Endothelial cell of umbilical vein (primary cell): ENCODE data around the gene RFPL1. TPM values are rescaled to one million over a fixed set of nuclear protein-coding genes. Genes with fewer than 3 reads are reported as not detected.

Experiments
- BruUV-seq: library from RNA; stranded (reverse); fragments of 400-500 nt; replicated peaks from 2 replicates; lab custom pipeline; 2021; lab: Mats Ljungman, UMichigan
- CTCF ChIA-PET: fragments of 300-600, 350-600 bp; sonication (Branson Sonifier 250); formaldehyde crosslinking; loops from one replicate; lab custom pipeline; 2021; ENCODE audit warnings: antibody characterized with exemption, inconsistent platforms; lab: Charles Lee
- POLR2A ChIA-PET: fragments of 300-600, 350-600 bp; sonication (Branson Sonifier 250); formaldehyde crosslinking; loops from one replicate; lab custom pipeline; 2021; ENCODE audit warnings: antibody characterized with exemption, inconsistent platforms; lab: Charles Lee
- DNase-seq: peaks from one replicate; pipeline ENCODE4 v3.0.0-alpha.2; 2011; ENCODE audit warnings: low read depth, low spot score
- FAIRE-seq: peaks from 2 replicates; lab custom pipeline; 2011; peaks lifted over from hg19 to GRCh38; lab: Jason Lieb, UNC
- H2AFZ ChIP-seq: 2 replicates; pipeline ENCODE4 v1.6.0; 2012; ENCODE audit warnings: low read depth, low read length, control low read depth, inconsistent platforms
- H3K27ac ChIP-seq: 2 replicates; pipeline ENCODE4 v1.5.1; 2011; ENCODE audit warnings: low read depth, mild to moderate bottlenecking, control low read depth, low read length, moderate library complexity; ENCODE audit not compliant: insufficient read depth
- H3K27me3 ChIP-seq, 2 experiments: 2 replicates each; pipeline versions ENCODE4 v1.6.0 to v1.6.1; 2011; ENCODE audit warnings: low read length in 2 of 2, mixed read lengths in 1 of 2; ENCODE audit not compliant: control insufficient read depth in 2 of 2, insufficient read depth in 2 of 2
- H3K36me3 ChIP-seq, 2 experiments: 2 replicates in 1 of 2; 3 replicates in 1 of 2; pipeline ENCODE4 v1.5.1; 2011; ENCODE audit warnings: low read length in 2 of 2, mild to moderate bottlenecking in 1 of 2, moderate library complexity in 1 of 2; ENCODE audit not compliant: control insufficient read depth in 2 of 2, insufficient read depth in 2 of 2; ENCODE audit errors: extremely low read depth in 1 of 2
- H3K4me1 ChIP-seq: 3 replicates; pipeline ENCODE4 v1.5.1; 2011; ENCODE audit warnings: mild to moderate bottlenecking, low read length; ENCODE audit not compliant: control insufficient read depth, insufficient read depth; ENCODE audit errors: extremely low read depth
- H3K4me2 ChIP-seq: 2 replicates; pipeline ENCODE4 v1.6.1; 2011; ENCODE audit warnings: low read length, control low read depth, mixed read lengths; ENCODE audit not compliant: insufficient read depth
- H3K4me3 ChIP-seq, 3 experiments: fragments of 200-600 bp in 1 of 3; sonication (generic), shearing (Covaris generic) in 1 of 3; replicated peaks in 1 of 3; 2 replicates each; pipeline ENCODE4 v1.5.1; 2011 to 2016; ENCODE audit warnings: control low read depth in 3 of 3, low read length in 3 of 3, mild to moderate bottlenecking in 2 of 3, inconsistent platforms in 1 of 3, low read depth in 1 of 3, moderate library complexity in 1 of 3; ENCODE audit not compliant: insufficient read depth in 1 of 3
- H3K79me2 ChIP-seq: 2 replicates; pipeline ENCODE4 v1.6.0; 2012; ENCODE audit warnings: low read length, inconsistent platforms; ENCODE audit not compliant: control insufficient read depth, insufficient read depth
- H3K9ac ChIP-seq: replicated peaks from 2 replicates; pipeline ENCODE3; 2011; ENCODE audit warnings: low read length, control low read depth; ENCODE audit not compliant: insufficient read depth; ENCODE audit errors: extremely low read depth
- H3K9me1 ChIP-seq: replicated peaks from 3 replicates; pipeline ENCODE4 v1.6.0; 2011; ENCODE audit warnings: mild to moderate bottlenecking, low read length; ENCODE audit not compliant: control insufficient read depth, insufficient read depth; ENCODE audit errors: extremely low read depth
- H3K9me3 ChIP-seq: replicated peaks from 2 replicates; pipeline ENCODE4 v1.5.1; 2012; ENCODE audit warnings: low read length, inconsistent platforms; ENCODE audit not compliant: control insufficient read depth, insufficient read depth
- H4K20me1 ChIP-seq: replicated peaks from 2 replicates; pipeline ENCODE3; 2011; ENCODE audit warnings: mild to moderate bottlenecking, low read length; ENCODE audit not compliant: control insufficient read depth, insufficient read depth; ENCODE audit errors: extremely low read depth
- CTCF ChIP-seq, 2 donors: IDR thresholded peaks; 1 replicate in 1 of 2; 2 replicates in 1 of 2; pipeline ENCODE4 v1.5.1; 2011; ENCODE audit warnings: low read length in 2 of 2, mild to moderate bottlenecking in 2 of 2, moderate library complexity in 2 of 2, control low read depth in 1 of 2, inconsistent platforms in 1 of 2, low read depth in 1 of 2; ENCODE audit not compliant: insufficient read depth in 1 of 2; ENCODE audit errors: extremely low read depth in 1 of 2
- EZH2 ChIP-seq: IDR thresholded peaks from 2 replicates; pipeline ENCODE4 v1.6.1; 2012; ENCODE audit warnings: borderline replicate concordance, low read depth, mild to moderate bottlenecking, moderate library complexity, low read length, inconsistent platforms; ENCODE audit not compliant: severe bottlenecking
- FOS ChIP-seq: IDR thresholded peaks from 2 replicates; pipeline ENCODE4 v1.6.1; 2011; ENCODE audit warnings: mild to moderate bottlenecking, low read length, moderate library complexity, borderline replicate concordance; ENCODE audit not compliant: insufficient read depth
- GATA2 ChIP-seq: IDR thresholded peaks from 2 replicates; pipeline ENCODE4 v1.7.0; 2011; ENCODE audit warnings: low read depth, mild to moderate bottlenecking, moderate library complexity, mixed read lengths, low read length; ENCODE audit not compliant: insufficient read length, insufficient read depth
- JUN ChIP-seq: IDR thresholded peaks from 2 replicates; pipeline ENCODE4 v1.6.1; 2011; ENCODE audit warnings: borderline replicate concordance, low read depth; ENCODE audit not compliant: insufficient read length, insufficient read depth
- MAX ChIP-seq: IDR thresholded peaks from 2 replicates; pipeline ENCODE4 v1.6.1; 2011; ENCODE audit not compliant: insufficient read depth, insufficient read length
- MYC ChIP-seq: IDR thresholded peaks from one replicate; pipeline ENCODE4 v1.6.1; 2011; ENCODE audit warnings: mild to moderate bottlenecking, low read depth, low read length
- POLR2A ChIP-seq: IDR thresholded peaks from 2 replicates; pipeline ENCODE4 v1.6.1; 2012; ENCODE audit warnings: low read depth, mild to moderate bottlenecking, control low read depth, low read length
- POLR2AphosphoS5 ChIP-seq: IDR thresholded peaks from 2 replicates; pipeline ENCODE4 v1.6.1; 2012; ENCODE audit warnings: low read depth, mild to moderate bottlenecking, control low read depth, low read length, moderate library complexity; ENCODE audit not compliant: insufficient read depth
- dilution Hi-C: fragments of 300-500 bp; cut with MboI; formaldehyde crosslinking; loops from one replicate; pipeline ENCODE4 v1.15.0; 2019; ENCODE audit warnings: low sequenced_read_pairs; ENCODE audit not compliant: extremely low pct_ligation_motif_present
- intact Hi-C: fragments of 100-400 bp; cut with micrococcal nuclease; formaldehyde crosslinking; loops from one replicate; pipeline ENCODE4 v1.10.0; 2022
- polyA plus RNA-seq, 4 experiments: library from polyadenylated mRNA; depleted of rRNA in 3 of 4; stranded (reverse) in 3 of 4; unstranded in 1 of 4; fragments of >200 nt; gene quantifications; 2 replicates each; pipeline versions ENCODE4 v1.2.1 to v1.2.3, GENCODE V29; 2011 to 2012; ENCODE audit warnings: missing spikeins in 1 of 4
- total RNA-seq: library from RNA; stranded (reverse); gene quantifications from 2 replicates; pipeline ENCODE4 v1.2.3, GENCODE V29; 2021

RFPL1 gene
- total and polyA plus RNA-seq, 2 donors (not counting 3 experiments of a cell fraction or from before 2014, with no cell fraction given) = not detected

GRCh38 chr22:29459773-29460172 lies 21.4 kb downstream of the RFPL1 start:
- no peak for DNase-seq
- BruUV-seq = no TSS peak
- no peak overlapping the region for H3K4me3 ChIP-seq
- no peaks in the 10 kb centered on the region for H3K27me3 ChIP-seq
- H3K9ac ChIP-seq = no peak overlapping the region
- no peaks in the 10 kb centered on the region for H4K20me1 ChIP-seq
- no peaks in the 10 kb centered on the region for H3K9me3 ChIP-seq
- no peaks in the 10 kb centered on the region for H3K4me1 ChIP-seq
- POLR2A ChIA-PET = no interaction called here
- H3K4me2 ChIP-seq = no peak overlapping the region
- dilution Hi-C loops (no loop called here), intact Hi-C loops (no loop called here)
- TF ChIP-seq MYC (no peak), EZH2 (no peak), JUN (no peak), POLR2A (no peak), CTCF (IDR thresholded peaks at IDR 0.05; ENCODE audit: extremely low read depth in 1 of 2, insufficient read depth in 1 of 2, low read depth in 1 of 2, low read length in 2 of 2) (no peak), MAX (no peak), FOS (no peak), POLR2AphosphoS5 (no peak), GATA2 (no peak)
- H3K79me2 ChIP-seq = no peaks in the 10 kb centered on the region
- no peak overlapping the region for H3K27ac ChIP-seq
- CTCF ChIA-PET = no interaction called here
- FAIRE-seq = no peak
- H3K9me1 ChIP-seq = no peaks in the 10 kb centered on the region
- no peaks in the 10 kb centered on the region for H3K36me3 ChIP-seq
- H2AFZ ChIP-seq = no peak overlapping the region
